Left ventricle myocardium inferior (tissue), 1 donor: ENCODE results near the gene ASB13. TPM values are rescaled to one million over a fixed set of nuclear protein-coding genes. Genes with fewer than 3 reads are reported as not detected.

ENCODE experiments used
- DNase-seq: peaks from one replicate; pipeline ENCODE4 v3.0.0-alpha.2; 2020
- H3K27ac ChIP-seq: fragments of 200-600 bp; replicated peaks from 2 replicates; pipeline ENCODE4 v1.8.0; 2021
- H3K27me3 ChIP-seq: fragments of 200-600 bp; 2 replicates; pipeline ENCODE4 v1.8.0; 2021; ENCODE audit warnings: low read depth
- H3K36me3 ChIP-seq: fragments of 200-600 bp; 2 replicates; pipeline ENCODE4 v1.8.0; 2021
- H3K4me1 ChIP-seq: fragments of 200-600 bp; 2 replicates; pipeline ENCODE4 v1.8.0; 2021
- H3K4me3 ChIP-seq: fragments of 200-600 bp; 2 replicates; pipeline ENCODE4 v1.8.0; 2021; ENCODE audit warnings: mild to moderate bottlenecking, moderate library complexity
- H3K9me3 ChIP-seq: fragments of 200-600 bp; replicated peaks from 2 replicates; pipeline ENCODE4 v1.8.0; 2021
- intact Hi-C: fragments of 100-400 bp; cut with micrococcal nuclease; formaldehyde crosslinking; loops from one replicate; pipeline ENCODE4 v1.11.0; 2022
- total RNA-seq: library from RNA; stranded (reverse); fragmentation: NEBNext Ultra II Directional; extraction: Animal tissue kit (Norgen Biotek cat#: 25700); gene quantifications from one replicate; pipeline ENCODE4 v1.2.1, GENCODE V29; 2021
- TF ChIP-seq, protein P1 (sequence below): fragments of 200-600 bp; IDR thresholded peaks from 2 replicates; pipeline ENCODE4 v1.8.0; 2021; ENCODE audit warnings: antibody characterized with exemption, mild to moderate bottlenecking, borderline replicate concordance
- donor health status: DM: no; HTN: yes; CAD: no; lungs with severe emphysema.

ASB13 gene
- total RNA-seq, 1 donor from 2014 or later = 15.6 TPM

DNA sequence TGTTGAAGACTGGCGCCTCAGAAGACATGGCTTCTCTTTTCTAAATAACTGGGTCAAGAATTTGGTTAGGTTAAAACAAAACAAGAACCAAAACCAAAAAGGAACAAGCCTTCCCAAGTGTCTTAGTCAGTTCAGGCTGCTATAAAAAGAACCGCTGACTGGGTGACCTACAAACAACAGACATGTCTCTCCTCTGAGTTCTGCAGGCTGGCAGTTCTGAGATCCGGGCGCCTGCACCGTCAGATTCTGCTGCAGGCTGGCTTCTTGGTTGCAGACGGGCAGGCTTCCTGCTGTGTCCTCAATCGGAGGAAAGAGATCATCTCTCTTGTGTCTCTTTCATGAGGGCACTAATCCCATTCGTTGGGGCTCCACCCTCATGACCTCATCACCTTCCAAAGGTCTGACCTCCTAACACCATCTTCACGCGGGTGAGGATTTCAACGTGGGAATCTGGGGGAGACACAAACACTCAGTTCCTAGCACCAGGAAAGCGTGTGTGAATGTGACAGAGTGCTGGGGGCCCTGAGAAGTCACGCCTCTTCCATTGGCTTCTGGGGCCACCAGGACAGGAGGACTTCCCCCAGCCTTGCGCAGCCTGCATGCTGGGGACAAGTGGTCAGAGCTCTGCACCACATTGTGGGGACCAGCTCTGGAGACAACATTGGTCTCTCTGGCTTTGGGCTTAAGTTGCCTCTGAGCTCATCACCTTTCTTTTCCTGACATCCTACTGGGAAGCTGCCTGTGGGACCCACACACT is 63.1 kb downstream of the ASB13 start:
- intact Hi-C loops = no loop called here
- no peaks in the 10 kb centered on the region for H3K36me3 ChIP-seq
- no peak overlapping the region for H3K27ac ChIP-seq
- no peak for DNase-seq
- H3K27me3 ChIP-seq = peaks cover 15% of the 10 kb centered on the region
- H3K9me3 ChIP-seq = no peaks in the 10 kb centered on the region
- H3K4me1 ChIP-seq = no peaks in the 10 kb centered on the region
- no peak overlapping the region for H3K4me3 ChIP-seq
- TF ChIP-seq, protein P1, sequence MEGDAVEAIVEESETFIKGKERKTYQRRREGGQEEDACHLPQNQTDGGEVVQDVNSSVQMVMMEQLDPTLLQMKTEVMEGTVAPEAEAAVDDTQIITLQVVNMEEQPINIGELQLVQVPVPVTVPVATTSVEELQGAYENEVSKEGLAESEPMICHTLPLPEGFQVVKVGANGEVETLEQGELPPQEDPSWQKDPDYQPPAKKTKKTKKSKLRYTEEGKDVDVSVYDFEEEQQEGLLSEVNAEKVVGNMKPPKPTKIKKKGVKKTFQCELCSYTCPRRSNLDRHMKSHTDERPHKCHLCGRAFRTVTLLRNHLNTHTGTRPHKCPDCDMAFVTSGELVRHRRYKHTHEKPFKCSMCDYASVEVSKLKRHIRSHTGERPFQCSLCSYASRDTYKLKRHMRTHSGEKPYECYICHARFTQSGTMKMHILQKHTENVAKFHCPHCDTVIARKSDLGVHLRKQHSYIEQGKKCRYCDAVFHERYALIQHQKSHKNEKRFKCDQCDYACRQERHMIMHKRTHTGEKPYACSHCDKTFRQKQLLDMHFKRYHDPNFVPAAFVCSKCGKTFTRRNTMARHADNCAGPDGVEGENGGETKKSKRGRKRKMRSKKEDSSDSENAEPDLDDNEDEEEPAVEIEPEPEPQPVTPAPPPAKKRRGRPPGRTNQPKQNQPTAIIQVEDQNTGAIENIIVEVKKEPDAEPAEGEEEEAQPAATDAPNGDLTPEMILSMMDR = no peak

DNA sequence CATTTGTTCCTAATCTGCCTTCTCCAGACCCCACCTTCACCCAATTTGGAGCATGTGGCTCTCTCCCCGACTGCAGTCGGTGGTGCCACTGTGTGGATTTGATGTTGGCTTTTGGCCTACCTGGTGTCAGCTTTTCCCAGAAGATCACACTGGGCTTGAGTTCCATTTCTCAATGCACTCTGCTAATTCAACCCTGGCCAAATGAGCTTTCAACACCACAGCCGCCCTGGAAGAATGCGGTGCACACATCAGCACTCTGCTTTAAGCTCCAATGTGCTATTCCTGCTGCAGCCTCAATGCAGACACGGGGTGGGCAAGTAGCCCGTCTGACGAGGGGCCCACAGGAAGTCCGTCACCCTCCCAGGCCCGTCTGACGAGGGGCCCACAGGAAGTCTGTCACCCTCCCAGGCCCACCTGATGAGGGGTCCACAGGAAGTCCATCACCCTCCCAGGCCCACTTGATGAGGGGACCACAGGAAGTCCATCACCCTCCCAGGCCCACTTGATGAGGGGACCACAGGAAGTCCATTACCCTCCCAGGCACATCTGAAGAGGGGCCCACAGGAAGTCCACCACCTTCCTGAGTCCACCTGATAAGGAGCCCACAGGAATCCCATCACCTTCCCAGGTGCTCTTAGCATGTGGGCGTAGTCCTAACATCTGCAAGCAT is 64.4 kb downstream of the ASB13 start:
- no peaks in the 10 kb centered on the region for H3K9me3 ChIP-seq
- no peaks in the 10 kb centered on the region for H3K4me1 ChIP-seq
- TF ChIP-seq, protein P1 = no peak
- intact Hi-C loops = no loop called here
- peaks cover 9% of the 10 kb centered on the region for H3K27me3 ChIP-seq
- no peak for DNase-seq
- H3K4me3 ChIP-seq = no peak overlapping the region
- no peak overlapping the region for H3K27ac ChIP-seq
- no peaks in the 10 kb centered on the region for H3K36me3 ChIP-seq

DNA sequence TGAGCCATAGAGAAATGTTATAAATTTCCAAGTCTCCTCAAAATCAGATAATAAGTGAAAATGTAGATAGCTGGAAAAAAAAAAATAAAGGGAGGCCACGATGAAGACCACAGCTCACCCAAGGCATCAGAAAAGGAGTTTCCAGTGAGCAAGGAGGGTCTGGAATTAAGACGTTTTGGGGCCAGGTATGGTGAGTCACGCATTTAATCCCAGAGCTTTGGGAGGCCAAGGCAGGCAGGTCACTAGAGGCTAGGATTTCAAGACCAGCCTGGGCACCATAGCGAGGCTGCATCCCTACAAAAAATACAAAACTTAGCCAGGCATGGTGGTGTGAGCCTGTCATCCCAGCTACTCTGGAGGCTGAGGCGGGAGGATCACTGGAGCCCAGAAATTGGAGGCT is 65.5 kb downstream of the ASB13 start:
- peaks cover 9% of the 10 kb centered on the region for H3K27me3 ChIP-seq
- peaks cover 5% of the 10 kb centered on the region for H3K4me1 ChIP-seq
- intact Hi-C loops = no loop called here
- no peak for DNase-seq
- no peaks in the 10 kb centered on the region for H3K9me3 ChIP-seq
- H3K36me3 ChIP-seq = no peaks in the 10 kb centered on the region
- no peak overlapping the region for H3K4me3 ChIP-seq
- no peak overlapping the region for H3K27ac ChIP-seq
- TF ChIP-seq, protein P1 = no peak

DNA sequence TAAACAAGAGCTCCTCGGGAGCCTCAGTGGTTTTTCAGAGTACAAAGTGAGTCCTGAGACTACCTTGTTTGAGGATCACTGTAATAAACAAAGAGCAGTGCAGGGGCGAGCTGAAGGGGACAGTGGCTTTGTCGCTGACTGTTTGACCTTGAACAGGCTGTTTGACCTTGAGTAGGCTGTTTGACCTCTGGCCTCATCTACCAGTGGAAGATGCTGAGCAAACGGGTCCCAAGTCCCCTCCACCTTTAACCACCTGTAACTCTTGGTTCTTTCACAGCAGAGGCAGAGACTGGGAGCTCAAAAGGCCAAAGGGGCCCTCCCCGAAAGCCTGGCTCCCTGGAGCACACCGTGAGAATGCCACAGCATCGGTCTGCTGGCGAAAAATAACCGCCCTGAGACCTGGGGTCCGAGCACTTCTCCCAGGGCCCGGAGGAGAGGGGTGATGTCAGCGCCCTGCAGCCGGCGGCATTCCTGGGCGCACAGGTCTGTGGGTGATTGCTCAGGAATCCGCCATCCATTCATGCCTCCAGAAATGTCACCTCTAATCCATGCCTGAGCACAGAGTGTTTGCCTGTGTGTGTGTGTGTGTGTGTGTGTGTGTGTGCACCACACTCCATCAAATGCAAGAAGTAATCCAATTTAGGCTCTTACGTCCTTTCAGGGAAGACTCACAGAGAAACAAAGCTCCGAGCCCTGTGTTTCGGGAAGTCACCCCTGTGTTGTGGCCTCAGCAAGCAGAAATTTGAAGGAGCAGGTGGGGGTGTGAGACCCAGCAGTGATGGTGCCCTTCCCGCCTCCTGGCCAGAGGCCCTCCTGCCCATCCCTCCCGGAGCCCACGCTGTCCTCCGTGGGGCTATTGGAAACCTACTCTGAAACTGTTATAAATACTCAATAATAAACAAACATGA is 66.5 kb downstream of the ASB13 start:
- H3K36me3 ChIP-seq = no peaks in the 10 kb centered on the region
- intact Hi-C loops = no loop called here
- H3K9me3 ChIP-seq = no peaks in the 10 kb centered on the region
- no peak overlapping the region for H3K27ac ChIP-seq
- no peak for DNase-seq
- peaks cover 9% of the 10 kb centered on the region for H3K27me3 ChIP-seq
- H3K4me1 ChIP-seq = peaks cover 16% of the 10 kb centered on the region
- no peak overlapping the region for H3K4me3 ChIP-seq
- TF ChIP-seq, protein P1 = no peak

GRCh38 chr10:5598085-5598690 is 68.2 kb downstream of the ASB13 start:
- no peak for DNase-seq
- Histone ChIP-seq H3K36me3 (no peaks in the 10 kb centered on the region), H3K4me1 (peaks cover 23% of the 10 kb centered on the region), H3K27me3 (peaks cover 23% of the 10 kb centered on the region), H3K4me3 (no peak overlapping the region), H3K27ac (no peak overlapping the region), H3K9me3 (no peaks in the 10 kb centered on the region)
- TF ChIP-seq, protein P1 = no peak
- intact Hi-C loops = no loop called here
